ENCODE measurements around the gene RPRM. TPM values are rescaled to one million over a fixed set of nuclear protein-coding genes. Genes with fewer than 3 reads are reported as not detected.
"Not testable (repeated sequence)": the region's sequence is repeated elsewhere in the genome, so short reads cannot be mapped to it uniquely, and the experiment has no call there.

Gene RPRM
- total RNA-seq, 4 donors from 2014 or later, result 3.3 to 12.1 (median 7.2) TPM

DNA sequence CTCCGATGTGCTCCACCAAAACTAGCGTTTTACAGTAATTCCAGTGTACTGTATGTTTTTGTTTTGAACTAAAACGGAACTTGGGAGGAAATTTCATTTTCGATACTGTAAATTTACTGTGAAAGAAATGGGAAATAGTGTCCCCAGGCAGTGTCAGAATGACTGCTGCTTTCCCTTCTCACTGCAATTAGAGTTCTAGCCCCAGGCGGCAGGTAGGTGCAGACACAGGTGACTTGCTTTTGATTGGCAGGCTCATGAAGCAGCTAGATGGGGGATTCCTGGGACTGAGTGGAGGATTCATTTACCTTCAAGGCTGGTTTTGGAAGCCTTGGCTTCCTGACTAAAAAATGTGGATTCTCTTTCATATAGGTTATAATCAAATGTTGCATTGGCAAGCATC, 27.0 kb downstream of the RPRM start:
- no peak for DNase-seq (ENCODE audit: extremely low spot score)
- H3K36me3 ChIP-seq, result no peaks in the 10 kb centered on the region
- H3K9me3 ChIP-seq, result no peaks in the 10 kb centered on the region
- no peak overlapping the region for H3K4me3 ChIP-seq
- TF ChIP-seq POLR2AphosphoS5 (IDR thresholded peaks at IDR 0.05) (no peak), EP300 (IDR thresholded peaks at IDR 0.05) (no peak), POLR2A (IDR thresholded peaks at IDR 0.05; ENCODE audit: low read depth) (no peak)
- TF ChIP-seq, protein P1, sequence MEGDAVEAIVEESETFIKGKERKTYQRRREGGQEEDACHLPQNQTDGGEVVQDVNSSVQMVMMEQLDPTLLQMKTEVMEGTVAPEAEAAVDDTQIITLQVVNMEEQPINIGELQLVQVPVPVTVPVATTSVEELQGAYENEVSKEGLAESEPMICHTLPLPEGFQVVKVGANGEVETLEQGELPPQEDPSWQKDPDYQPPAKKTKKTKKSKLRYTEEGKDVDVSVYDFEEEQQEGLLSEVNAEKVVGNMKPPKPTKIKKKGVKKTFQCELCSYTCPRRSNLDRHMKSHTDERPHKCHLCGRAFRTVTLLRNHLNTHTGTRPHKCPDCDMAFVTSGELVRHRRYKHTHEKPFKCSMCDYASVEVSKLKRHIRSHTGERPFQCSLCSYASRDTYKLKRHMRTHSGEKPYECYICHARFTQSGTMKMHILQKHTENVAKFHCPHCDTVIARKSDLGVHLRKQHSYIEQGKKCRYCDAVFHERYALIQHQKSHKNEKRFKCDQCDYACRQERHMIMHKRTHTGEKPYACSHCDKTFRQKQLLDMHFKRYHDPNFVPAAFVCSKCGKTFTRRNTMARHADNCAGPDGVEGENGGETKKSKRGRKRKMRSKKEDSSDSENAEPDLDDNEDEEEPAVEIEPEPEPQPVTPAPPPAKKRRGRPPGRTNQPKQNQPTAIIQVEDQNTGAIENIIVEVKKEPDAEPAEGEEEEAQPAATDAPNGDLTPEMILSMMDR (IDR thresholded peaks at IDR 0.05), result no peak
- 90% methylated on average over 5 of the region's 5 CpGs for WGBS
- H3K4me1 ChIP-seq, result no peaks in the 10 kb centered on the region
- H3K27me3 ChIP-seq, result no peaks in the 10 kb centered on the region
- no peak overlapping the region for H3K27ac ChIP-seq (replicated peaks in 1 of 4)
- intact Hi-C loops (cut with DNase I), result no loop called here

DNA sequence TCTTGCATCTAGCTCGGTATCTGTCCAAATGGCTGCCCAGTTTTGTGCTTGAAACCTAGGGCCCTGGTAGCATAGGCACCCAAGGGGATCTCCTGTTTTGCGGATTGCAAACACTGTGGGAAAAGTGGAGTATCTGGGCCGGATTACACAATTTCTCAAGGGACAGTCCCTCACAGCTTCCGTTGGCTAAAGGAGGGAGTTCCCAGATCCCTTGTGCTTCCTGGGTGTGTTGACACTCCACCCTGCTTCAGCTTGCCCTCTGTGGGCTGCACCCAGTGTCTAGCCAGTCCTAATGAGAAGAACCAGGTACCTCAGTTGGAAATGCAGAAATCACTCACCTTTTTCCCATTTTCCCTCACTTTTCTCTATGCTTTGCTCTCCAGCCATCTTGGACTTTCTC, 35.5 kb downstream of the RPRM start:
- no peak for DNase-seq (ENCODE audit: extremely low spot score)
- intact Hi-C loops (cut with DNase I), result no loop called here
- no peak for TF ChIP-seq EP300 (IDR thresholded peaks at IDR 0.05)
- TF ChIP-seq POLR2A (IDR thresholded peaks at IDR 0.05; ENCODE audit: low read depth), result no peak
- TF ChIP-seq, protein P1 (IDR thresholded peaks at IDR 0.05), result no peak
- no peak for TF ChIP-seq POLR2AphosphoS5 (IDR thresholded peaks at IDR 0.05)
- no peaks in the 10 kb centered on the region for H3K27me3 ChIP-seq
- H3K9me3 ChIP-seq, result peaks cover 0 to 12% (median 9%) of the 10 kb centered on the region in 4 donors
- no peak overlapping the region for H3K27ac ChIP-seq (replicated peaks in 1 of 4)
- H3K36me3 ChIP-seq, result no peaks in the 10 kb centered on the region
- no peak overlapping the region for H3K4me3 ChIP-seq
- WGBS, result 81% methylated on average over 4 of the region's 4 CpGs
- no peaks in the 10 kb centered on the region for H3K4me1 ChIP-seq

DNA sequence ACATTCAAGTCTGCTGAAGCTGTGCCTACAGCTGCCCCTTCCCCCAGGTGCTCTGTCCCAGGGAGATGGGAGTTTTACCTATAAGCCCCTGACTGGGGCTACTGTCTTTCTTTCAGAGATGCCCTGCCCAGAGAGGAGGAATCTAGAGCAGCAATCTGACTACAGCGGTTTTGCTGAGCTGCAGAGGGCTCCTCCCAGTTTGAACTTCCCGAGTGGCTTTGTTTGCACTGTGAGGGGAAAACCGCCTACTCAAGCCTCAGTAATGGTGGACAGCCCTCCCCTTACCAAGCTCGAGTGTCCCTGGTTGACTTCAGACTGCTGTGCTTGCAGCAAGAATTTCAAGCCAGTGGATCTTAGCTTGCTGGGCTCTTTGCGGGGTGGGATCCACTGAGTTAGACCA, 35.9 kb downstream of the RPRM start:
- peaks cover 0 to 12% (median 9%) of the 10 kb centered on the region in 4 donors for H3K9me3 ChIP-seq
- H3K27me3 ChIP-seq; H3K4me1 ChIP-seq; H3K36me3 ChIP-seq; intact Hi-C loops (cut with DNase I); H3K4me3 ChIP-seq; DNase-seq (ENCODE audit: extremely low spot score); H3K27ac ChIP-seq (replicated peaks in 1 of 4): not testable (repeated sequence)
- WGBS, result 37% methylated on average over 2 of the region's 5 CpGs

DNA sequence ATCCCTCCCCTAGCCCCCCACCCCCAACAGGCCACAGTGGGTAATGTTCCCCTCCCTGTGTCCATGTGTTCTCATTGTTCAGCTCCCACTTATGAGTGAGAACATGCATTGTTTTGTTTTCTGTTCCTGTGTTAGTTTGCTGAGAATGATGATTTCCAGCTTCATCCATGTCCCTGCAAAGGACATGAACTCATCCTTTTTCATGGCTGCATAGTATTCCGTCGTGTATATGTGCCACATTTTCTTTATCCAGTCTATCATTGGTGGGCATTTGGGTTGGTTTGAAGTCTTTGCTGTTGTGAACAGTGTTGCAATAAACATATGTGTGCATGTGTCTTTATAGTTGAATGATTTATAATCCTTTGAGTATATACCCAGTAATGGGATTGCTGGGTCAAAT, 38.5 kb downstream of the RPRM start:
- H3K4me1 ChIP-seq; H3K36me3 ChIP-seq; intact Hi-C loops (cut with DNase I); H3K27me3 ChIP-seq; DNase-seq (ENCODE audit: extremely low spot score); H3K4me3 ChIP-seq; H3K27ac ChIP-seq (replicated peaks in 1 of 4): not testable (repeated sequence)
- 98% methylated on average over 2 of the region's 2 CpGs for WGBS
- H3K9me3 ChIP-seq, result peaks cover 0 to 12% (median 9%) of the 10 kb centered on the region in 4 donors

- TF ChIP-seq, protein P1 (IDR thresholded peaks at IDR 0.05), result no peak
- TF ChIP-seq POLR2AphosphoS5 (IDR thresholded peaks at IDR 0.05) (no peak), POLR2A (IDR thresholded peaks at IDR 0.05; ENCODE audit: low read depth) (no peak), EP300 (IDR thresholded peaks at IDR 0.05) (no peak)
- intact Hi-C loops (cut with DNase I), result no loop called here
- H3K9me3 ChIP-seq, result no peaks in the 10 kb centered on the region
- no peak overlapping the region for H3K27ac ChIP-seq (replicated peaks in 1 of 4)
- DNase-seq (ENCODE audit: extremely low spot score), result no peak
- no peak overlapping the region for H3K4me3 ChIP-seq
- 77% methylated on average over 3 of the region's 3 CpGs for WGBS
- H3K27me3 ChIP-seq, result no peaks in the 10 kb centered on the region
- H3K4me1 ChIP-seq, result no peaks in the 10 kb centered on the region
- H3K36me3 ChIP-seq, result no peaks in the 10 kb centered on the region
Measured at GRCh38 chr2:153433403-153433802, 45.2 kb downstream of the RPRM start.

DNA sequence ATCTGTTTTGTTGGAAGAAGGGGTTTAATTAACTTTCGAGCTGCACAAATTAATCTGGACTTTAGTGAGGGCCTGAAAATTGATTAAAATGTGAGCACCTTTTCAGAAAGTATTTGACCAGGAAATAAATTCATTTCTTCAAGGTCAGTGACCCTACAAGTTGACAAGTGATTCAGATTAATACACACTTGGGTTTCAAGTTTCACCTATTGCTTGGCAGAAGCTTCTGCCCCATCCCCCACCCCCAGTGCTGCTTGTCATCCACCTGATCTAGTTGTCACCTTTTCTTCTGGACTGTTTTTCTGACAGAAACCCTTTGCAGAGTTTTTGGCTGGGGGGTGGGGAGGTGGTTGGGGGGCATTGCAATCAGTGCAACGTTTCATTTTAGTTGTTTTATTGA, 46.2 kb downstream of the RPRM start:
- WGBS, result 63% methylated on average over 2 of the region's 2 CpGs
- intact Hi-C loops (cut with DNase I), result no loop called here
- no peak for TF ChIP-seq EP300 (IDR thresholded peaks at IDR 0.05)
- TF ChIP-seq POLR2AphosphoS5 (IDR thresholded peaks at IDR 0.05), result no peak
- TF ChIP-seq POLR2A (IDR thresholded peaks at IDR 0.05; ENCODE audit: low read depth), result no peak
- TF ChIP-seq, protein P1 (IDR thresholded peaks at IDR 0.05), result no peak

More for the DNA sequence above, 46.2 kb downstream of the RPRM start:
- no peak overlapping the region for H3K27ac ChIP-seq (replicated peaks in 1 of 4)
- no peaks in the 10 kb centered on the region for H3K36me3 ChIP-seq
- H3K27me3 ChIP-seq, result no peaks in the 10 kb centered on the region
- no peaks in the 10 kb centered on the region for H3K4me1 ChIP-seq
- H3K4me3 ChIP-seq, result no peak overlapping the region
- no peaks in the 10 kb centered on the region for H3K9me3 ChIP-seq
- DNase-seq (ENCODE audit: extremely low spot score), result no peak

Measured in esophagus muscularis mucosa (tissue), 4 donors.